Smooth muscle cell of the brain vasculature (primary cell): ENCODE results near the gene ZNF292.
"Not testable (repeated sequence)": the region's sequence is repeated elsewhere in the genome, so short reads cannot be mapped to it uniquely, and the experiment has no call there.

Source experiments
- DNase-seq: peaks from one replicate; pipeline ENCODE4 v3.0.0-alpha.2; 2012; ENCODE audit warnings: low read depth, low spot score

The ZNF292 gene

GRCh38 chr6:87154993-87155841 is at the start of gene ZNF292:
Gene ZNF292, plus strand, starts transcription at chr6:87155565. Its CDS starts 27 bp downstream, at chr6:87155592.
- peak; percentile 98 for DNase-seq

- DNase-seq, result no peak
Observed at GRCh38 chr6:87105823-87106222, 49.5 kb upstream of the ZNF292 start.

GRCh38 chr6:87110636-87111035 is 44.7 kb upstream of the ZNF292 start:
- DNase-seq, result no peak

- DNase-seq, result no peak
Observed at GRCh38 chr6:87115402-87116135, 39.8 kb upstream of the ZNF292 start.

GRCh38 chr6:87116922-87117321 is 38.4 kb upstream of the ZNF292 start:
- DNase-seq, result no peak

- no peak for DNase-seq
Observed at GRCh38 chr6:87118054-87118453, 37.3 kb upstream of the ZNF292 start.

GRCh38 chr6:87122477-87122876 is 32.9 kb upstream of the ZNF292 start:
- DNase-seq, result no peak

GRCh38 chr6:87124074-87124473 is 31.3 kb upstream of the ZNF292 start:
- DNase-seq, result no peak

GRCh38 chr6:87126501-87126900 is 28.9 kb upstream of the ZNF292 start:
- DNase-seq, result no peak

GRCh38 chr6:87127737-87128136 is 27.6 kb upstream of the ZNF292 start:
- no peak for DNase-seq

GRCh38 chr6:87136963-87137362 is 18.4 kb upstream of the ZNF292 start:
- no peak for DNase-seq

GRCh38 chr6:87139236-87139635 is 16.1 kb upstream of the ZNF292 start:
- DNase-seq, result no peak

- not testable (repeated sequence) for DNase-seq
Observed at GRCh38 chr6:87139927-87140326, 15.4 kb upstream of the ZNF292 start.

GRCh38 chr6:87146363-87146762 is 9.0 kb upstream of the ZNF292 start:
- no peak for DNase-seq

- no peak for DNase-seq
Observed at GRCh38 chr6:87150406-87150805, 5.0 kb upstream of the ZNF292 start.

GRCh38 chr6:87151471-87151780 is 3.9 kb upstream of the ZNF292 start:
- no peak for DNase-seq

GRCh38 chr6:87151781-87152525 is 3.4 kb upstream of the ZNF292 start:
- DNase-seq, result no peak

- no peak for DNase-seq
Observed at GRCh38 chr6:87152526-87152955, 2.8 kb upstream of the ZNF292 start.

- DNase-seq, result no peak
Observed at GRCh38 chr6:87154641-87154992, 748 bp upstream of the ZNF292 start.

- DNase-seq, result no peak
Observed at GRCh38 chr6:87155842-87156815, 764 bp downstream of the ZNF292 start.

- DNase-seq, result not testable (repeated sequence)
Observed at GRCh38 chr6:87157596-87157995, 2.2 kb downstream of the ZNF292 start.
